ENCODE measurements around the gene KNTC1.

DNA sequence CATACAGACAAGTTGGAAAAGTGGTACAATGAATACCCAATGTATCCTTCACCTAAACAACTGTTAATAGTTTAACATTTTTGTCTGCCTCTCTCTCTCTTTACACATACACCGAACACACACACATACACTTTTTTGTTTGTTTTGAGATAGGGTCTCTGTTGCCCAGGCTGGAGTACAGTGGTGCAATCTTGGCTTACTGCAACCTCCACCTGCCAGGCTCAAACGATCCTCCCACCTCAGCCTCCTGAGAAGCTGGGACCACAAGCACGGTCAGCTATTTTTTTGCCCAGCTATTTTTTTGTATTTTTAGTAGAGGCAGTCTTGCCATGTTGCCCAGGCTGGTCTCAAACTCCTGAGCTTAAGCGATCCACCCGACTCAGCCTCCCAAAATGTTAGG lies 43.1 kb upstream of the KNTC1 start:
- TF ChIP-seq, protein P1, sequence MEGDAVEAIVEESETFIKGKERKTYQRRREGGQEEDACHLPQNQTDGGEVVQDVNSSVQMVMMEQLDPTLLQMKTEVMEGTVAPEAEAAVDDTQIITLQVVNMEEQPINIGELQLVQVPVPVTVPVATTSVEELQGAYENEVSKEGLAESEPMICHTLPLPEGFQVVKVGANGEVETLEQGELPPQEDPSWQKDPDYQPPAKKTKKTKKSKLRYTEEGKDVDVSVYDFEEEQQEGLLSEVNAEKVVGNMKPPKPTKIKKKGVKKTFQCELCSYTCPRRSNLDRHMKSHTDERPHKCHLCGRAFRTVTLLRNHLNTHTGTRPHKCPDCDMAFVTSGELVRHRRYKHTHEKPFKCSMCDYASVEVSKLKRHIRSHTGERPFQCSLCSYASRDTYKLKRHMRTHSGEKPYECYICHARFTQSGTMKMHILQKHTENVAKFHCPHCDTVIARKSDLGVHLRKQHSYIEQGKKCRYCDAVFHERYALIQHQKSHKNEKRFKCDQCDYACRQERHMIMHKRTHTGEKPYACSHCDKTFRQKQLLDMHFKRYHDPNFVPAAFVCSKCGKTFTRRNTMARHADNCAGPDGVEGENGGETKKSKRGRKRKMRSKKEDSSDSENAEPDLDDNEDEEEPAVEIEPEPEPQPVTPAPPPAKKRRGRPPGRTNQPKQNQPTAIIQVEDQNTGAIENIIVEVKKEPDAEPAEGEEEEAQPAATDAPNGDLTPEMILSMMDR (IDR thresholded peaks at IDR 0.05) = no peak
- no peak for TF ChIP-seq POLR2A (IDR thresholded peaks at IDR 0.05)

Measured in uterus (tissue), 2 donors.